Stimulated activated CD8-positive, alpha-beta memory T cell treated with anti-CD3 and anti-CD28 coated beads, Interleukin-15, amount 100 ng/mL, for 1 hour (primary cell): Measurements from ENCODE around the gene HMCES.
"Not testable (repeated sequence)": the region's sequence is repeated elsewhere in the genome, so short reads cannot be mapped to it uniquely, and the experiment has no call there.

Experiments
- DNase-seq: peaks from one replicate; pipeline ENCODE4 v3.0.0-alpha.2; 2020; ENCODE audit warnings: low read depth

HMCES gene

GRCh38 chr3:129321887-129322286 is 43.2 kb downstream of the HMCES start:
- no peak for DNase-seq

GRCh38 chr3:129323651-129324294 is 45.1 kb downstream of the HMCES start:
- DNase-seq: no peak

GRCh38 chr3:129324855-129325254 is 46.2 kb downstream of the HMCES start:
- DNase-seq: no peak

- no peak for DNase-seq
Observed at GRCh38 chr3:129325383-129325782, 46.7 kb downstream of the HMCES start.

GRCh38 chr3:129326138-129326537 is 47.5 kb downstream of the HMCES start:
- DNase-seq: no peak

- DNase-seq: no peak
Observed at GRCh38 chr3:129326595-129326994, 47.9 kb downstream of the HMCES start.

- no peak for DNase-seq
Observed at GRCh38 chr3:129327510-129327909, 48.8 kb downstream of the HMCES start.

- no peak for DNase-seq
Observed at GRCh38 chr3:129329858-129330257, 51.2 kb downstream of the HMCES start.

- DNase-seq: no peak
Observed at GRCh38 chr3:129330409-129330808, 51.7 kb downstream of the HMCES start.

GRCh38 chr3:129333891-129334290 is 55.2 kb downstream of the HMCES start:
- no peak for DNase-seq

- DNase-seq: no peak
Observed at GRCh38 chr3:129336093-129336706, 57.5 kb downstream of the HMCES start.

- not testable (repeated sequence) for DNase-seq
Observed at GRCh38 chr3:129337719-129338118, 59.0 kb downstream of the HMCES start.

GRCh38 chr3:129339186-129339585 is 60.5 kb downstream of the HMCES start:
- not testable (repeated sequence) for DNase-seq

- not testable (repeated sequence) for DNase-seq
Observed at GRCh38 chr3:129339833-129340232, 61.2 kb downstream of the HMCES start.

GRCh38 chr3:129341331-129342141 is 62.9 kb downstream of the HMCES start:
- DNase-seq: no peak

- no peak for DNase-seq
Observed at GRCh38 chr3:129343643-129344360, 65.1 kb downstream of the HMCES start.

GRCh38 chr3:129344540-129345220 is 66.0 kb downstream of the HMCES start:
- DNase-seq: no peak

GRCh38 chr3:129345281-129345680 is 66.6 kb downstream of the HMCES start:
- no peak for DNase-seq

- DNase-seq: no peak
Observed at GRCh38 chr3:129345971-129346370, 67.3 kb downstream of the HMCES start.

- DNase-seq: no peak
Observed at GRCh38 chr3:129346695-129347457, 68.2 kb downstream of the HMCES start.

GRCh38 chr3:129347458-129347845 is 68.8 kb downstream of the HMCES start:
- no peak for DNase-seq
